H1 (cell line): ENCODE results near the gene TDRD3.

Experiments
- CEBPB ChIP-seq: IDR thresholded peaks from 2 replicates; pipeline ENCODE4 v1.6.1; 2012; ENCODE audit warnings: low read depth, low read length
- POLR2A ChIP-seq, 2 experiments: IDR thresholded peaks; 1 replicate in 1 of 2; 2 replicates in 1 of 2; pipeline ENCODE4 v1.6.1; 2011; ENCODE audit warnings: low read depth in 2 of 2, low read length in 2 of 2, mild to moderate bottlenecking in 2 of 2; ENCODE audit errors: control extremely low read depth in 1 of 2
- TAF1 ChIP-seq: IDR thresholded peaks from 2 replicates; pipeline ENCODE4 v1.6.1; 2011; ENCODE audit warnings: mild to moderate bottlenecking, low read depth, low read length
- ZNF274 ChIP-seq: IDR thresholded peaks from 2 replicates; pipeline ENCODE4 v1.7.0; 2012; ENCODE audit warnings: low read length, borderline replicate concordance; ENCODE audit errors: extremely low read depth

- TF ChIP-seq CEBPB: no peak
- TF ChIP-seq TAF1: no peak
- no peak for TF ChIP-seq POLR2A (IDR thresholded peaks at IDR 0.05; ENCODE audit: control extremely low read depth in 1 of 2, low read depth in 2 of 2, low read length in 2 of 2)
- TF ChIP-seq ZNF274: no peak
Measured at GRCh38 chr13:60402022-60402421, 5.0 kb downstream of the TDRD3 start.
